PFSK-1 (cell line): ENCODE data around the gene BICD2.

Experiments used
- POLR2AphosphoS5 ChIP-seq: IDR thresholded peaks from 2 replicates; pipeline ENCODE4 v1.6.1; 2012; ENCODE audit warnings: low read depth, mild to moderate bottlenecking, control low read depth, low read length, moderate library complexity
- TF ChIP-seq, protein P1 (sequence below), 2 experiments: IDR thresholded peaks; 2 replicates each; pipeline versions ENCODE4 v1.6.1 to v1.8.0; 2011 to 2012; ENCODE audit warnings: low read depth in 2 of 2, low read length in 2 of 2, control low read depth in 1 of 2, inconsistent platforms in 1 of 2, mild to moderate bottlenecking in 1 of 2, moderate library complexity in 1 of 2; ENCODE audit not compliant: insufficient read depth in 1 of 2

DNA sequence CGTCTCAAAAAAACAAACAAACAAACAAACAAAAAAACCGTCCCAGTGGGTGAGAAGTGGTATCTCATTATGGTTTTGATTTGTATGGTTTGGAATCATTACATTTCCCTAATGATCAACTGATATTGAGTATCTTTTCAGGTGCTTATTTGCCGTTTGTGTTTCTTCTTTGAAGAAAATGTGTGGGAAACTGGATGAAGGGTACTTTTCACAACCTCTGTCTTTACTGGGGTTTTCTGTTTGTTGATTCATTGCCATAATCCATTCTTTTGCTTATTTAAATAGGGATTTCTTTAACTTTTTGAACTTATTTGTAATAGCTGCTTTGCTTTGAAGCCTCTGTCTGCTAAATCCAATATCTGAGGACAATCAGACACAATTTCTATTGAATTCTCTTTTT, 9.2 kb upstream of the BICD2 start:
- TF ChIP-seq, protein P1, sequence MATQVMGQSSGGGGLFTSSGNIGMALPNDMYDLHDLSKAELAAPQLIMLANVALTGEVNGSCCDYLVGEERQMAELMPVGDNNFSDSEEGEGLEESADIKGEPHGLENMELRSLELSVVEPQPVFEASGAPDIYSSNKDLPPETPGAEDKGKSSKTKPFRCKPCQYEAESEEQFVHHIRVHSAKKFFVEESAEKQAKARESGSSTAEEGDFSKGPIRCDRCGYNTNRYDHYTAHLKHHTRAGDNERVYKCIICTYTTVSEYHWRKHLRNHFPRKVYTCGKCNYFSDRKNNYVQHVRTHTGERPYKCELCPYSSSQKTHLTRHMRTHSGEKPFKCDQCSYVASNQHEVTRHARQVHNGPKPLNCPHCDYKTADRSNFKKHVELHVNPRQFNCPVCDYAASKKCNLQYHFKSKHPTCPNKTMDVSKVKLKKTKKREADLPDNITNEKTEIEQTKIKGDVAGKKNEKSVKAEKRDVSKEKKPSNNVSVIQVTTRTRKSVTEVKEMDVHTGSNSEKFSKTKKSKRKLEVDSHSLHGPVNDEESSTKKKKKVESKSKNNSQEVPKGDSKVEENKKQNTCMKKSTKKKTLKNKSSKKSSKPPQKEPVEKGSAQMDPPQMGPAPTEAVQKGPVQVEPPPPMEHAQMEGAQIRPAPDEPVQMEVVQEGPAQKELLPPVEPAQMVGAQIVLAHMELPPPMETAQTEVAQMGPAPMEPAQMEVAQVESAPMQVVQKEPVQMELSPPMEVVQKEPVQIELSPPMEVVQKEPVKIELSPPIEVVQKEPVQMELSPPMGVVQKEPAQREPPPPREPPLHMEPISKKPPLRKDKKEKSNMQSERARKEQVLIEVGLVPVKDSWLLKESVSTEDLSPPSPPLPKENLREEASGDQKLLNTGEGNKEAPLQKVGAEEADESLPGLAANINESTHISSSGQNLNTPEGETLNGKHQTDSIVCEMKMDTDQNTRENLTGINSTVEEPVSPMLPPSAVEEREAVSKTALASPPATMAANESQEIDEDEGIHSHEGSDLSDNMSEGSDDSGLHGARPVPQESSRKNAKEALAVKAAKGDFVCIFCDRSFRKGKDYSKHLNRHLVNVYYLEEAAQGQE (IDR thresholded peaks at IDR 0.05; ENCODE audit: insufficient read depth in 1 of 2, low read depth in 2 of 2, low read length in 2 of 2) = no peak
- no peak for TF ChIP-seq POLR2AphosphoS5
